Astrocyte (in vitro differentiated cells and primary cell): ENCODE measurements around the gene PPY. TPM values are rescaled to one million over a fixed set of nuclear protein-coding genes. Genes with fewer than 3 reads are reported as not detected.
A peak's percentile ranks its signal among the peaks of the same experiment; 100 is the strongest.
"Not testable (repeated sequence)": the region's sequence is repeated elsewhere in the genome, so short reads cannot be mapped to it uniquely, and the experiment has no call there.

Source experiments
- DNase-seq: peaks from one replicate; pipeline ENCODE4 v3.0.0-alpha.2; 2010; ENCODE audit warnings: low read depth
- FAIRE-seq: peaks from 2 replicates; lab custom pipeline; 2011; peaks lifted over from hg19 to GRCh38; lab: Jason Lieb, UNC
- H2AFZ ChIP-seq: 2 replicates; pipeline ENCODE4 v1.6.0; 2012; ENCODE audit warnings: low read depth, low read length, inconsistent platforms
- H3K27ac ChIP-seq: 2 replicates; pipeline ENCODE4 v1.5.1; 2011; ENCODE audit warnings: low read depth, low read length, inconsistent platforms
- H3K27me3 ChIP-seq: 2 replicates; pipeline ENCODE4 v1.6.0; 2011; ENCODE audit warnings: low read length, inconsistent platforms; ENCODE audit not compliant: insufficient read depth
- H3K36me3 ChIP-seq: 2 replicates; pipeline ENCODE4 v1.5.1; 2011; ENCODE audit warnings: low read length, inconsistent platforms; ENCODE audit not compliant: insufficient read depth
- H3K4me1 ChIP-seq: 2 replicates; pipeline ENCODE4 v1.5.1; 2011; ENCODE audit warnings: low read length, inconsistent platforms; ENCODE audit not compliant: insufficient read depth
- H3K4me2 ChIP-seq: 2 replicates; pipeline ENCODE4 v1.6.0; 2012; ENCODE audit warnings: low read length, inconsistent platforms
- H3K4me3 ChIP-seq: 2 replicates; pipeline ENCODE4 v1.5.1; 2011; ENCODE audit warnings: low read depth, mild to moderate bottlenecking, low read length, inconsistent platforms; ENCODE audit not compliant: insufficient read depth
- H3K79me2 ChIP-seq: 2 replicates; pipeline ENCODE4 v1.6.0; 2012; ENCODE audit warnings: mild to moderate bottlenecking, low read length, inconsistent platforms; ENCODE audit not compliant: insufficient read depth
- H3K9ac ChIP-seq: 2 replicates; pipeline ENCODE4 v1.6.0; 2012; ENCODE audit warnings: mild to moderate bottlenecking, low read length, inconsistent platforms
- H3K9me3 ChIP-seq: 2 replicates; pipeline ENCODE4 v1.5.1; 2012; ENCODE audit warnings: low read depth, mild to moderate bottlenecking, low read length, inconsistent platforms; ENCODE audit not compliant: insufficient read depth
- H4K20me1 ChIP-seq: 2 replicates; pipeline ENCODE4 v1.6.0; 2012; ENCODE audit warnings: low read length, inconsistent platforms; ENCODE audit not compliant: insufficient read depth
- H3K27ac Mint-ChIP-seq: one replicate; pipeline ENCODE4 v1.8.0; 2021; ENCODE audit warnings: mild to moderate bottlenecking, mixed read lengths; ENCODE audit not compliant: unreplicated experiment
- H3K27me3 Mint-ChIP-seq: one replicate; pipeline ENCODE4 v1.8.0; 2021; ENCODE audit warnings: low read depth, mixed read lengths; ENCODE audit not compliant: unreplicated experiment
- H3K36me3 Mint-ChIP-seq: one replicate; pipeline ENCODE4 v1.8.0; 2021; ENCODE audit warnings: low read depth, mixed read lengths; ENCODE audit not compliant: unreplicated experiment
- H3K4me1 Mint-ChIP-seq: one replicate; pipeline ENCODE4 v1.8.0; 2021; ENCODE audit warnings: low read depth, mixed read lengths; ENCODE audit not compliant: unreplicated experiment
- H3K4me3 Mint-ChIP-seq: one replicate; pipeline ENCODE4 v1.8.0; 2021; ENCODE audit warnings: mild to moderate bottlenecking, moderate library complexity, mixed read lengths; ENCODE audit not compliant: unreplicated experiment
- H3K9me3 Mint-ChIP-seq: one replicate; pipeline ENCODE4 v1.8.0; 2021; ENCODE audit warnings: mild to moderate bottlenecking, mixed read lengths; ENCODE audit not compliant: unreplicated experiment
- EZH2 ChIP-seq: IDR thresholded peaks from 2 replicates; pipeline ENCODE4 v1.6.1; 2012; ENCODE audit warnings: mild to moderate bottlenecking, low read length, inconsistent platforms; ENCODE audit not compliant: insufficient read depth
- total RNA-seq: library from RNA; stranded (reverse); gene quantifications from 2 replicates; pipeline ENCODE4 v1.2.1, GENCODE V29; 2021
- TF ChIP-seq, protein P1 (sequence below): IDR thresholded peaks from 2 replicates; pipeline ENCODE4 v1.5.1; 2011; ENCODE audit warnings: low read depth, mild to moderate bottlenecking, inconsistent platforms, low read length, moderate library complexity; ENCODE audit not compliant: insufficient read depth

The PPY gene
- total RNA-seq, 1 donor from 2014 or later: not detected

DNA sequence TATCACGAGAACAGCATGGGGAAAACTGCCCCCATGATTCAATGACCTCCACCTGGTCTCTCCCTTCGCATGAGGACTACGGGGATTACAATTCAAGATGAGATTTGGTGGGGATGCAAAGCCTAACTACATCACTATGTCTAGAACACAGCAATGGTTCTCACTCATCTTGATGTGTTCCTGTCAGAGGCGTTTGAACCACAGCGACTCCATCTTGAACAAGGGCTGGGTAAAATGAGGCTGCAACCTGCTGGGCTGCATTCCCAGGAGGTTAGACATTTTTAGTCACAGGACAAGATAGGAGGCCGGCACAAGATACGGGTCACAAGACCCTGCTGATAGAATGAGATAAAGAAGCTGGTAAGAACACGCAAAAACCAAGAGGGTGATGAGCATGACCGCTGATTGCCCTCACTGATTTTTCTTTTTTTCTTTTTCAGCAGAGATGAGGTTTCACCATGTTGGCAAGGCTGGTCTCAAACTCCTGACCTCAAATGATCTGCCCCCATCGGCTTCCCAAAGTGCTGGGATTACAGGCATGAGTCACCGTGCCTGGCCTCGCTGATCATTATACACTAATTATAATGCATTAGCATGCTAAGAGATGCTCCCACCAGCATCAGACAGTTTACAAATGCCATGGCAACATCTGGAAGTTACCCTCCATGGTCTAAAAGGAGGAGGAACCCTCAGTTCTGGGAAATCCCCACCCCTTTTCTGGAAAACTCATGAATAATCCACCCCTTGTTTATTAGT, 3.0 kb upstream of the PPY start:
- no peaks in the 10 kb centered on the region for H3K4me1 ChIP-seq
- peak; percentile 20 for DNase-seq

DNA sequence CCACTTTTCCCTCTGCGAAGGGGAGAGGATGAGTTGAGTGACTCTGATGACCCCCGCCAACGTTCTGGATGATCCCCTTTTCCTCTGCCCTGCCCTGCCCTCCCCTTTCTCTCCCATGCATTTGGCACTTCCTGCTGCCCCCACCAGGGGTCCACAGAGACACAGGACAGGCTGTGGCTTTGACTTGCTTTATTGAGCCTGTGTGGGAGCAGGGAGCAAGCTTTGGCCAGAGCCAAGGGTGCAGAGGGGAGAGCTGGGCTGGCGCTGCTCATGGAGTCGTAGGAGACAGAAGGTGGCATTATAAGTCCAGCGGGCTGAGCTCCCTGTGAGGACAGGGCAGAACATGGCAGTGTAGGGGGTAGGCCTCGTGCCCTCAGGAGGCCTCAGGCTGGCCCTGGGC, 1.6 kb downstream of the PPY start:
- Histone ChIP-seq H3K4me3 (no peak overlapping the region), H4K20me1 (no peaks in the 10 kb centered on the region), H3K36me3 (no peaks in the 10 kb centered on the region), H3K27ac (no peak overlapping the region), H3K4me1 (no peaks in the 10 kb centered on the region), H3K4me2 (no peak overlapping the region), H3K9me3 (no peaks in the 10 kb centered on the region), H3K9ac (no peak overlapping the region), H3K27me3 (peaks cover 7% of the 10 kb centered on the region), H2AFZ (peak overlapping the region; percentile 34), H3K79me2 (no peaks in the 10 kb centered on the region)
- FAIRE-seq: no peak
- no peak for TF ChIP-seq EZH2
- TF ChIP-seq, protein P1, sequence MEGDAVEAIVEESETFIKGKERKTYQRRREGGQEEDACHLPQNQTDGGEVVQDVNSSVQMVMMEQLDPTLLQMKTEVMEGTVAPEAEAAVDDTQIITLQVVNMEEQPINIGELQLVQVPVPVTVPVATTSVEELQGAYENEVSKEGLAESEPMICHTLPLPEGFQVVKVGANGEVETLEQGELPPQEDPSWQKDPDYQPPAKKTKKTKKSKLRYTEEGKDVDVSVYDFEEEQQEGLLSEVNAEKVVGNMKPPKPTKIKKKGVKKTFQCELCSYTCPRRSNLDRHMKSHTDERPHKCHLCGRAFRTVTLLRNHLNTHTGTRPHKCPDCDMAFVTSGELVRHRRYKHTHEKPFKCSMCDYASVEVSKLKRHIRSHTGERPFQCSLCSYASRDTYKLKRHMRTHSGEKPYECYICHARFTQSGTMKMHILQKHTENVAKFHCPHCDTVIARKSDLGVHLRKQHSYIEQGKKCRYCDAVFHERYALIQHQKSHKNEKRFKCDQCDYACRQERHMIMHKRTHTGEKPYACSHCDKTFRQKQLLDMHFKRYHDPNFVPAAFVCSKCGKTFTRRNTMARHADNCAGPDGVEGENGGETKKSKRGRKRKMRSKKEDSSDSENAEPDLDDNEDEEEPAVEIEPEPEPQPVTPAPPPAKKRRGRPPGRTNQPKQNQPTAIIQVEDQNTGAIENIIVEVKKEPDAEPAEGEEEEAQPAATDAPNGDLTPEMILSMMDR: peak; percentile 53
- peaks cover 38% of the 10 kb centered on the region for H3K27me3 Mint-ChIP-seq
- peak overlapping the region; percentile 14 for H3K4me3 Mint-ChIP-seq
- peaks cover 3% of the 10 kb centered on the region for H3K4me1 Mint-ChIP-seq
- no peaks in the 10 kb centered on the region for H3K36me3 Mint-ChIP-seq
- no peak for DNase-seq
- no peak overlapping the region for H3K27ac Mint-ChIP-seq
- no peaks in the 10 kb centered on the region for H3K9me3 Mint-ChIP-seq

More for the DNA sequence above, 3.0 kb upstream of the PPY start:
- Mint-ChIP-seq H3K36me3 (no peaks in the 10 kb centered on the region), H3K27ac (no peak overlapping the region), H3K9me3 (no peaks in the 10 kb centered on the region), H3K4me3 (no peak overlapping the region), H3K4me1 (peaks cover 1% of the 10 kb centered on the region), H3K27me3 (peaks cover 44% of the 10 kb centered on the region)
- no peaks in the 10 kb centered on the region for H3K79me2 ChIP-seq
- no peak overlapping the region for H3K9ac ChIP-seq
- no peak for TF ChIP-seq EZH2
- TF ChIP-seq, protein P1: no peak
- no peak overlapping the region for H3K4me2 ChIP-seq
- H2AFZ ChIP-seq: no peak overlapping the region
- no peak for FAIRE-seq
- no peak overlapping the region for H3K27ac ChIP-seq
- H3K36me3 ChIP-seq: no peaks in the 10 kb centered on the region
- no peaks in the 10 kb centered on the region for H4K20me1 ChIP-seq
- no peak overlapping the region for H3K4me3 ChIP-seq
- H3K27me3 ChIP-seq: peaks cover 4% of the 10 kb centered on the region
- no peaks in the 10 kb centered on the region for H3K9me3 ChIP-seq

DNA sequence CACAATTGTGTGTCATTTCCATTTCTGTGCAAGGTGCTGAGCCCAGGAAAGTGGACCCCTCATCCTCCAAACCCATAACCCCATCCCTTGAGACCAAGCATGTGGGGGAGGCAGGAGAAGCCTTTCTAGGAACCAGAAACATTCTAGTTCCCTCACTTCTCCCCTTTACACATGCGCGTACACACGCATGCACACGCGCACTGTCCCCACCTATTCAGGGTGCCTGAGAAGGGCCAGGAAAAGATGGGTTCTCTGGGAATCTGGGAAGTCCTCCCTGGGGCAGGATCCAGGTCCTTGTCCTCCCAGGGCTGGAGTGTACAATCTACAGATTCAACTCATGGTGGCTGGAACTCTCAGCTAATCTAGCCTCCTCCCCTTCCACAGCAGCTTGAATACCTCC, 2.4 kb downstream of the PPY start:
- Mint-ChIP-seq H3K4me1 (peaks cover 3% of the 10 kb centered on the region), H3K27me3 (peaks cover 38% of the 10 kb centered on the region), H3K36me3 (no peaks in the 10 kb centered on the region), H3K9me3 (no peaks in the 10 kb centered on the region), H3K27ac (no peak overlapping the region), H3K4me3 (no peak overlapping the region)
- no peaks in the 10 kb centered on the region for H4K20me1 ChIP-seq
- H3K4me3 ChIP-seq: no peak overlapping the region
- no peak overlapping the region for H2AFZ ChIP-seq
- H3K27me3 ChIP-seq: peaks cover 7% of the 10 kb centered on the region
- H3K36me3 ChIP-seq: no peaks in the 10 kb centered on the region
- TF ChIP-seq, protein P1: no peak
- TF ChIP-seq EZH2: no peak
- no peak overlapping the region for H3K9ac ChIP-seq
- no peaks in the 10 kb centered on the region for H3K4me1 ChIP-seq
- no peak overlapping the region for H3K4me2 ChIP-seq
- H3K27ac ChIP-seq: no peak overlapping the region
- no peaks in the 10 kb centered on the region for H3K79me2 ChIP-seq
- no peak for FAIRE-seq
- H3K9me3 ChIP-seq: no peaks in the 10 kb centered on the region
- no peak for DNase-seq

DNA sequence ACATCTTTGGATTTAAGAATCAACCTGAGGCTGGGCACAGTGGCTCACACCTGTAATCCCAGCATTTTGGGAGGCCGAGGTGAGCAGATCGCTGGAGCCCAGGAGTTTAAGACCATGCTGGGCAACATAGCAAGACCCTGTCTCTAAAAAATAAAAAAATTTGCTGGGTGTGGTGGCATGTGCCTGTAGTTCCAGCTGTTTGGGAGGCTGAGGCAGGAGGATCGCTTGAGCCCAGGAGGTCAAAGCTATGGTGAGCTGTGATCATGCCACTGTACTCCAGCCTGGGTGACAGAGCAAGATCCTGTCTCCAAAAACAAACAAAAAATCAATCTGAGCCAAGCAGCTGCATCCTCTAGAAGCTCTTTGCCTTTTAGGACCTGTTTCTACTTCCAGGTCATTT, 2.8 kb downstream of the PPY start:
- not testable (repeated sequence) for H3K9me3 ChIP-seq, H3K4me3 ChIP-seq, H3K4me1 ChIP-seq, H3K36me3 Mint-ChIP-seq, H3K9ac ChIP-seq, H3K4me3 Mint-ChIP-seq, H3K27ac Mint-ChIP-seq, H4K20me1 ChIP-seq, H3K36me3 ChIP-seq, H3K79me2 ChIP-seq, FAIRE-seq, H3K27ac ChIP-seq, H3K27me3 ChIP-seq, DNase-seq, H3K4me1 Mint-ChIP-seq, H3K4me2 ChIP-seq, H2AFZ ChIP-seq, H3K9me3 Mint-ChIP-seq
- peaks cover 36% of the 10 kb centered on the region for H3K27me3 Mint-ChIP-seq
